ENCODE data around the gene NT5M.

Gene NT5M

GRCh38 chr17:17343160-17343735, 40.1 kb downstream of the NT5M start:
- no peak for DNase-seq (ENCODE audit: low spot score)

DNA sequence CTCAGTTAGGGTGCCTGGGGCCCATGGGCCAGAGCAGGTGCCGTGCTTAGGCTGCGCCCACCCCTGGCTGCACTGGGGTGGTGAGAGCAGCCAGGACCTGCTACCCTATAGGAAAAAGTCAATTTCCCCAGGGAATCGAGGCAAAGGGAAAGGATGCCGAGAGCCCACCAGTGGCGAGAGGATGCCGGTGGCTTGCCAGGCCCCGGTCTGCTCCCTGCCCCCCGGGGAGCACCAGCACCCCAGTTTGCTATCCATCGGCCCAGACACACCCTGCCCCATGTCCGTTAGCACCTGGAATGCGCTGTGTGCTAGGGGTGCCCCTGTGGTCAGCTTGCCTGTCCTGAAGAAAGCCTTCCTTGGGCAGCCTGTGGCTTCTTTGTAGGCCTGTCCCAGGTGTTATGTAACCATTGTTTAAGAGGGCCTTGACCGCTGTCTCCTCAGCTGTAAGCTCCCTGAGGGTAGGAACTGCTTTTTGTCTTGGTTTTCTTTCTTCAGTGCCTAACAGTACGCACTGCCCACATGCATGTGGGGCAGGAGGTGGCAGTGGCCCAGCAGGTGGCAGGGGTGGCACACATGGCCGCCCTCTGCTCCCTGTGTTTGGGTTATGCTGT, 40.8 kb downstream of the NT5M start:
- no peak for DNase-seq (ENCODE audit: low spot score)

GRCh38 chr17:17344507-17345293, 41.5 kb downstream of the NT5M start:
- no peak for DNase-seq (ENCODE audit: low spot score)

- DNase-seq (ENCODE audit: low spot score), result no peak
Measured at GRCh38 chr17:17345294-17345597, 42.1 kb downstream of the NT5M start.

- DNase-seq (ENCODE audit: low spot score), result no peak
Measured at GRCh38 chr17:17345686-17346427, 42.7 kb downstream of the NT5M start.

- no peak for DNase-seq (ENCODE audit: low spot score)
Measured at GRCh38 chr17:17346428-17347233, 43.5 kb downstream of the NT5M start.

DNA sequence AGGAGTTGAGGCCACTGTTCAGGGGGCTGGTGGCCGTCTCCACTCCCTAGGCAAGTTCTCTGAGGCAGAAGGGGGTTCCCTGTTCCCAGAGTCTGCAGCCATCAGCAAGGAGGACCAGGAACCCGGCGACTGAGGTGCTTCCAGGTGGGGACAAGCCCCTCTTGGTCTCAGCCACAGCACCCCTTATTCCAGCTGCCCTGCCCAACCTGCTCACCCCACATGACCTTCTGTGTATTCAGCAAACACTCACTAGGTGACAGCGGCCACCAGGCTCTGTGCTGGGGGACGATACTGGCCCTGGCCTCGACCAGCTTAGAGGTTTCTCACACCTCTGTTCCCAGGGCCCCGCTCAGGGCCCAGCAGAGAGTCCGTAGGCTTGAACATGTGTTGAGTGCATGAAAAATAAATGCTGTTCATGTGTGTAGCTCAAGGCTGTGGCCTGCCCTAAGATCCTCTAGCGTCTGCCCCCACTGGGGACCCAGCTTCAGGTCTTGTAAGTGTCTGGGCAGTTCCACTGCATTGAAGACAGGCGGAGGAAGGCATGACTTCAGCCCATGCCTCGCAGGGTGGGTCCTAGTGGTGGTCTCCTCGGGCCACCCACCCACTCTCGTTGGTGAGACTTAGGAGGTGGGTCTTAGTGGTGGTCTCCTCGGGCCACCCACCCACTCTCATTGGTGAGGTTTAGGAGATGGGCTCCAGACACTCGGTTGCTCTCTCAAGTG, 44.2 kb downstream of the NT5M start:
- no peak for DNase-seq (ENCODE audit: low spot score)

DNA sequence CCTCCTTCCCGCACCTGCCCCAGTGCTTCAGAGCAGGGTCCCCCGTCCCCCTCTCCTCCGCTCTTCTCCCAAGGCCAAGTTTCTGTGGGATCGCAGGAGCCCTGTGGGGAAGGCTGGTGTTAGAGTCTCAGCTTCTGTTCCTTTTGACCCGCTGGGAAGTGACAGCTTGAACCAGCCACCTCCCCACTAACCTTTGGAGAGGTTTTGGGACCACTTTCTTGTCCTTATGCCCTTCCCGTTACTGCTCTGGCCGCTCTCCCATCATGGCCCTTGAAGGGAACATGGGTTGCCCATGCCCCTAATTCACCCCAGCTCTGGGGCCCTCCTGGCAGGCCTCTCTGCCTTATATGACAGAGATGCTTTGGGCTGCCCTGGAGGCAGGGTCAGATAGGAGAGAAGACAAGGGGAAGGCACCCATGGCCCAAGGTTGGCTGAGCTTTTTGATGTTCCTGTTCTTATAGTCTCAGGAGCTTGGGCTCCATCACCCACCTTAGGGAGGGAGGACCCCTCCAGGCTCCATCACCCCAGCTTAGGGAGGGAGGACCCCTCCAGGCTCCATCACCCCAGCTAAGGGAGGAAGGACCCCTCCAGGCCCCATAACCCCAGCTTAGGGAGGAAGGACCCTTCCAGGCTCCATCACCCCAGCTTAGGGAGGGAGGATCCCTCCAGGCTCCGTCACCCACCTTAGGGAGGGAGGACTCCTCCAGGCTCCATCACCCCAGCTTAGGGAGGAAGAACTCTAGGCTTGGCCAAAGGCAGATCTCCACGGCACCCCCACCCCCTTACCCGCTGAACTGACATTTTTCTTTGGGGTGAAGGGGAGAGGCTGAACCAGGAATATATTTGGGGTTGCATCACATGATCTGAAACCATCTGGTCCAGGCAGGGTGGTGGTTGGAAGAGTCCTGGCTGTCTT, 45.0 kb downstream of the NT5M start:
- no peak for DNase-seq (ENCODE audit: low spot score)

DNA sequence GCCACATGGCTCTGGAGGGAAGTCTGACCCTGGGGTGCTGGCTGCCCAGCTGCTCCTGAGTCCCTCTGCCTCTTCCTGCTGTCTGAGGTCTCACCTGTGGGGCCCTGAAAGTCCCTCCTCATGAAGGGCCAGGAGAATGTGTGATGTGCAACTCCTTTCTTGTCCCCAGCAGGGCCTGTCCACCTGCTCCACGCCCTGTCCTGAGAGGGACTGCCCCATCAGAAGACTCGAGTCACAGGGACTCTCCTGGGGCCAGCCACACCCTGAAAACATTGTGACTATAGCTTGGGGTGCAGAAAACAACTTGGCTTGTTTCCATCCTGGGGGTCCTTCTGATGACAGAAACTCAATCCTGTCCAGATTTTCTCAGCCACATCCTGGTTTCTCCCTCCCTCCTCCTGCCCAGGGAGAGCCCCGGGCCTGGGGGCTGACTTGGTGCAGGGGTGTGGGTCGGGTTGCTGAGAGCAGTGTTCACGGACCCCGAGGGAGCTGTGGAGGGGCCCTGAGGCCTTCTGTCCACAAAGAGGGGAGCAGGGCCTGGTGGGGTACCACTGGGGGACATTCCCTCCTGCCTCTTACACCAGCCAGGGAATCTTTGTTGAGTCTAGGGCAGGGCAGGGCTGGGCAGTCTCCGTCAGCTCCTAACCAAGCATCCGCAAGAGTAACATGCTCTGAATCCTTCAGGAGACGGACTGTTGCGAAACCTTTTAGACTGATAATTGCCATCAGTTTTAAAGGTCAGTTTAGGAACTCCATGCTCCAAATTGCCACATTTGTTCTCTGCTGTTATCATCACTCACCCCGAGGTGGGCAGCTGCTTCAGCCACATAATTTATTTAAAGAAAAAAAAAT, 45.9 kb downstream of the NT5M start:
- DNase-seq (ENCODE audit: low spot score), result no peak

DNA sequence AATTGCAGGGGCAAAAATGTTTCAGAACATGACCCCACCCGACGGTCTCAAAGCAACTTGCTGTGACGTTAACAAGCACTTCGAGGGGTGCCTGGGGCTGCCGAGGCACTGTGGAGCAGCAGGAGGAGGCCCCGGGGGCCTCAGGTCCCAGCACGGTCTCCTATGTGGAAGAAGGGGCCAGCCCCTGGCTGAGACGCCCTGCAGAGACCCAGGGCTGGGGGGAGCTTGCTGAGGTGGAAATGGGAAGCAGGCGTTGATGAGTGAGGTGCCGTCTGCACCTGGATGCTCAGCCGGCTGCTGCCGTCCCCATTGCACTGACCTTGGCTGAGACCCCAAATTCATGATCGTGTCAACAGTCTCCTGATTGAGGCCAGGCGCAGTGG, 46.5 kb downstream of the NT5M start:
- DNase-seq (ENCODE audit: low spot score), result no peak

- DNase-seq (ENCODE audit: low spot score), result no peak
Measured at GRCh38 chr17:17350491-17351355, 47.5 kb downstream of the NT5M start.

GRCh38 chr17:17351356-17351891, 48.3 kb downstream of the NT5M start:
- DNase-seq (ENCODE audit: low spot score), result no peak

GRCh38 chr17:17351901-17352781, 49.0 kb downstream of the NT5M start:
- DNase-seq (ENCODE audit: low spot score), result peak; percentile 71

DNA sequence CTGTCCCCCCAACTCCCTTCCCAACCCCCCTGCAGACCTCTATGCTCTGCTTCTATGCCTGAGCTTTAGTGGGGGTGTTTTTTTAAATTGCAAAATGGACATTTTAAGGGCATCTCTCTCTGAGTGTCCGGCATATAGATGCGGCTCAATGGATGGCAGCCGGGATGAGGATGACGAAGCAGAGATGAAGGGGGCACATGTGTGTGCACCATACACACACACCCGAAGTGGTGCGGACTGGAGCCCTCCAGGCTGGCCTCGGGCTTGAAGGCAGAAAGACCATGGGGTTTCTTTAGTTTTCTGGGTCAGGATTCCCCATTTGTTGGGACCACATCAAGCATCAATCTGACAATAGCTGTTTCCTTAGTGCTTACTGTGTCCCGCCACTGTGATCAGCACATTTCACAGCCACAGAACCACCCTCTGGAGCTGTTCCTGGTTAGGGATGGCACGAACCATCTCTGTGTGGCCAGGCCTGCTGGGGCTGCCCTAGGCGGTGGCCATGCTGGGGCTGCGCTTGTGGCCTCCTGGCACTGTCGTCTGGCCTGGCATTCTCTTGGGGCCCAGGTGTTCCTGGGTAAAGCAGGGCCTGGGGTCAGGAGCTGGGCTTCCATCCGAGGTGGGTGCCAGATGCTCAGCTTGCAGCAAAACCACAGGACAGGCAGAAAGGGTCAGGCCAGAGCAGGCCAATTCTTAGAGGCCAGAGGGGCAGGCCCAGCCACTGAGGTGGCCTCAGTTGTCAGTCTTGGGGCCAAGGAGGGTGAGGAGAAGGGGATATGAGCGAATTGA, 49.9 kb downstream of the NT5M start:
- no peak for DNase-seq (ENCODE audit: low spot score)

DNA sequence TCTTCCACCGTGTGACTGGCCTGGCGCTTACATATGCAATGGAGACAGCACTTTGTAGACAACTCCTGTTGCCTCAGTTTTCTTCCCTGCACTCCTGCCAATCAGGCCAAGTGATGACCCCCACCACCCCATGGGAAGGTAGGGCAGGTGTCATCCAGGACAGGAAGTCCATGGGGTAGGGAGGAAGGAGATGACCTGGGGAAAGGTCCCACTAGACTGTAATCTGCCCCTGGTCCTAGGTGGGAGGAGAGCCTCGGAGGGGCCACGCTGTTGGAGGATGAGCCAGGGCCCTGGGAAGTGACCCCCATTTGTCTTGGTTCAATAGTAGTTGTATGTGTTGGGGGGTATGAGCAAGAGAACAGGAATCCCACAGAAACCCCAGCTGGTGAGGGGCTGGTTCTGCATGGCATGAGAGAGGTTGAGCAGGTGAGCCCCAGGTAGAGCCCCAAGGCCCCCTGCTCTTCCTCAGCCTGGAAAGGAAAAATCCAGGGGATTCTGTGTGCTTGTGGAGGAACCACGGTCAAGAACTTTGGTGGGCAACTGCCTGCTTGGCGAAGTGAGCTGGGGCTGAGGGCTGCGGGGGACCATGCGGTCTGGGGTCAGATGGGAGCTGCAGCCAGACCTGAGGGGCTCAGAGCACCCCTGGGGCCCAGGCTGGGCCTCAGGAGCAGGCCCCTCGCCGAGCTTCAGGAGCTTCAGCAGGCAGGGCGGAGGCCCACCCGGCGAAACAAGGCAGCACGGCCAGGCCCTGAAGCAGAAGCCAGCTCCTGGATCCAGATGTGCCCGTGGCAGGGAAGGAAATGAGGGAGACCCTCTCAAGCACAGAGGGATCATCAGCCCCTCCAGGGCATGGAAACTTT, 50.7 kb downstream of the NT5M start:
- no peak for DNase-seq (ENCODE audit: low spot score)
